Parathyroid adenoma (tissue), 2 donors: ENCODE results near the gene ACACB.

Experiments used
- H2AFZ ChIP-seq: fragments of 300-600 bp; sonication (generic); one replicate; pipeline ENCODE4 v1.7.0; 2017; ENCODE audit warnings: antibody characterized with exemption, mild to moderate bottlenecking
- H3K27ac ChIP-seq: fragments of 300-600 bp; sonication (generic); one replicate; pipeline ENCODE4 v1.7.0; 2017
- H3K27me3 ChIP-seq: fragments of 300-600 bp; sonication (generic); one replicate; pipeline ENCODE4 v1.7.0; 2017; ENCODE audit warnings: low read length; ENCODE audit not compliant: control insufficient read depth, insufficient read depth
- H3K36me3 ChIP-seq: fragments of 300-600 bp; sonication (generic); one replicate; pipeline ENCODE4 v1.7.0; 2017; ENCODE audit warnings: low read length; ENCODE audit not compliant: control insufficient read depth, insufficient read depth
- H3K4me1 ChIP-seq: fragments of 300-600 bp; sonication (generic); one replicate; pipeline ENCODE4 v1.7.0; 2017; ENCODE audit warnings: control low read depth
- H3K4me2 ChIP-seq: fragments of 300-600 bp; sonication (generic); one replicate; pipeline ENCODE4 v1.7.0; 2017; ENCODE audit warnings: low read length
- H3K4me3 ChIP-seq: fragments of 300-600 bp; sonication (generic); one replicate; pipeline ENCODE4 v1.7.0; 2017; ENCODE audit warnings: low read depth, low read length
- H3K79me2 ChIP-seq: fragments of 300-600 bp; sonication (generic); one replicate; pipeline ENCODE4 v1.7.0; 2017; ENCODE audit warnings: control low read depth
- H3K9ac ChIP-seq: fragments of 300-600 bp; sonication (generic); one replicate; pipeline ENCODE4 v1.7.0; 2017; ENCODE audit warnings: mild to moderate bottlenecking
- H3K9me3 ChIP-seq: fragments of 300-600 bp; sonication (generic); one replicate; pipeline ENCODE4 v1.7.0; 2017; ENCODE audit warnings: low read length; ENCODE audit not compliant: control insufficient read depth
- CTCF ChIP-seq: fragments of 300-600 bp; sonication (generic); IDR thresholded peaks from one replicate; pipeline ENCODE4 v1.7.0; 2017; ENCODE audit warnings: antibody characterized with exemption, mild to moderate bottlenecking
- donor health status: primary hyperparathyroidism.

Gene ACACB

GRCh38 chr12:109120557-109120956 is 4.2 kb downstream of the ACACB start:
- Histone ChIP-seq H3K27ac (no peak overlapping the region), H3K9me3 (no peaks in the 10 kb centered on the region), H3K79me2 (peaks cover 35% of the 10 kb centered on the region), H3K4me1 (peaks cover 35% of the 10 kb centered on the region), H3K4me2 (no peak overlapping the region), H3K4me3 (no peak overlapping the region), H2AFZ (no peak overlapping the region), H3K9ac (no peak overlapping the region), H3K27me3 (no peaks in the 10 kb centered on the region), H3K36me3 (no peaks in the 10 kb centered on the region)
- TF ChIP-seq CTCF: no peak

GRCh38 chr12:109121346-109121880 is 5.0 kb downstream of the ACACB start:
- Histone ChIP-seq H3K4me1 (peaks cover 36% of the 10 kb centered on the region), H3K27me3 (no peaks in the 10 kb centered on the region), H3K4me2 (no peak overlapping the region), H2AFZ (no peak overlapping the region), H3K27ac (no peak overlapping the region), H3K79me2 (peaks cover 35% of the 10 kb centered on the region), H3K9me3 (no peaks in the 10 kb centered on the region), H3K36me3 (no peaks in the 10 kb centered on the region), H3K9ac (no peak overlapping the region), H3K4me3 (no peak overlapping the region)
- TF ChIP-seq CTCF: no peak

- no peak overlapping the region for H3K9ac ChIP-seq
- no peak overlapping the region for H3K4me2 ChIP-seq
- H3K9me3 ChIP-seq: no peaks in the 10 kb centered on the region
- TF ChIP-seq CTCF: no peak
- peaks cover 25% of the 10 kb centered on the region for H3K4me1 ChIP-seq
- no peaks in the 10 kb centered on the region for H3K27me3 ChIP-seq
- no peaks in the 10 kb centered on the region for H3K36me3 ChIP-seq
- H2AFZ ChIP-seq: no peak overlapping the region
- peaks cover 34% of the 10 kb centered on the region for H3K79me2 ChIP-seq
- peak overlapping the region; percentile 89 for H3K27ac ChIP-seq
- H3K4me3 ChIP-seq: no peak overlapping the region
Measured at GRCh38 chr12:109124878-109125648, 8.7 kb downstream of the ACACB start.

- Histone ChIP-seq H3K4me3 (no peak overlapping the region), H2AFZ (no peak overlapping the region), H3K4me1 (peaks cover 25% of the 10 kb centered on the region), H3K79me2 (peaks cover 27% of the 10 kb centered on the region), H3K9me3 (no peaks in the 10 kb centered on the region), H3K4me2 (peak overlapping the region; percentile 9), H3K36me3 (no peaks in the 10 kb centered on the region), H3K27me3 (no peaks in the 10 kb centered on the region), H3K9ac (no peak overlapping the region), H3K27ac (peak overlapping the region; percentile 89)
- TF ChIP-seq CTCF: no peak
Measured at GRCh38 chr12:109125791-109126190, 9.4 kb downstream of the ACACB start.

GRCh38 chr12:109126784-109127183 is 10.4 kb downstream of the ACACB start:
- no peak for TF ChIP-seq CTCF
- Histone ChIP-seq H3K9me3 (no peaks in the 10 kb centered on the region), H3K36me3 (no peaks in the 10 kb centered on the region), H3K79me2 (peaks cover 19% of the 10 kb centered on the region), H3K4me3 (no peak overlapping the region), H3K9ac (no peak overlapping the region), H2AFZ (no peak overlapping the region), H3K27ac (peak overlapping the region; percentile 89), H3K4me2 (no peak overlapping the region), H3K4me1 (peaks cover 33% of the 10 kb centered on the region), H3K27me3 (no peaks in the 10 kb centered on the region)
